Measurements from ENCODE around the gene BTG3. TPM values are rescaled to one million over a fixed set of nuclear protein-coding genes. Genes with fewer than 3 reads are reported as not detected.

BTG3 gene
- total RNA-seq, 1 donor from 2014 or later = 51.8 TPM

- no peaks in the 10 kb centered on the region for H3K36me3 ChIP-seq
- H3K27me3 ChIP-seq (ENCODE audit: low read depth) = no peaks in the 10 kb centered on the region
- no peaks in the 10 kb centered on the region for H3K4me1 ChIP-seq
- ATAC-seq (no peak), DNase-seq (no peak)
- no peaks in the 10 kb centered on the region for H3K9me3 ChIP-seq
- no peak for TF ChIP-seq CTCF (IDR thresholded peaks at IDR 0.05)
- H3K27ac ChIP-seq = no peak overlapping the region
- intact Hi-C loops (cut with DNase I) = no loop called here
- H3K4me3 ChIP-seq = no peak overlapping the region
These were observed 34.5 kb downstream of the BTG3 start for GRCh38 chr21:17578162-17578561.

DNA sequence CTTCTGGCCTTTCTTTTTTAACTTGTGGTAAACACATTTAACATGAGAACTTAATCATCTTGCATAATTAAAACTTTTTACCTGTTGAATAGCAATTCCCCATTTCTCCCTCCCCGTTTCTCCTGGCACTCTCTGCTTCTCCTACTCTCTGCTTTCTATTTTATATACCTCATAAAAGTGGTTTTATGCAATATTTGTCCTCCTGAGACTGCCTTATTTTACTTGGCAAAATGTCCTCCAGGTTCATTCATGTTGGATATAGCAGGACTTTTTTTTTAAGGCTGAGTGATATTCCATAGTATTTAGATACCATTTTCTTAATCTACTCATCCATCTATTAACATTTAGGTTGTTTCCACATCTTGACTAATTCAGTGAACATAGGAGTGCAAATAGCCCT is 35.0 kb downstream of the BTG3 start:
- H3K36me3 ChIP-seq = no peaks in the 10 kb centered on the region
- DNase-seq (no peak), ATAC-seq (no peak)
- intact Hi-C loops (cut with DNase I) = no loop called here
- no peaks in the 10 kb centered on the region for H3K27me3 ChIP-seq (ENCODE audit: low read depth)
- H3K4me3 ChIP-seq = no peak overlapping the region
- H3K4me1 ChIP-seq = no peaks in the 10 kb centered on the region
- no peak for TF ChIP-seq CTCF (IDR thresholded peaks at IDR 0.05)
- no peak overlapping the region for H3K27ac ChIP-seq
- H3K9me3 ChIP-seq = no peaks in the 10 kb centered on the region

GRCh38 chr21:17576080-17576835 is 36.4 kb downstream of the BTG3 start:
- no peak for ATAC-seq
- no peak for TF ChIP-seq CTCF (IDR thresholded peaks at IDR 0.05)
- H3K27ac ChIP-seq = no peak overlapping the region
- no peaks in the 10 kb centered on the region for H3K36me3 ChIP-seq
- no peaks in the 10 kb centered on the region for H3K9me3 ChIP-seq
- DNase-seq = no peak
- intact Hi-C loops (cut with DNase I) = no loop called here
- no peaks in the 10 kb centered on the region for H3K4me1 ChIP-seq
- no peak overlapping the region for H3K4me3 ChIP-seq
- H3K27me3 ChIP-seq (ENCODE audit: low read depth) = no peaks in the 10 kb centered on the region

GRCh38 chr21:17575076-17575475 is 37.6 kb downstream of the BTG3 start:
- no peaks in the 10 kb centered on the region for H3K36me3 ChIP-seq
- H3K27ac ChIP-seq = no peak overlapping the region
- intact Hi-C loops (cut with DNase I) = no loop called here
- no peak for TF ChIP-seq CTCF (IDR thresholded peaks at IDR 0.05)
- H3K27me3 ChIP-seq (ENCODE audit: low read depth) = no peaks in the 10 kb centered on the region
- H3K9me3 ChIP-seq = no peaks in the 10 kb centered on the region
- ATAC-seq (no peak), DNase-seq (no peak)
- H3K4me3 ChIP-seq = no peak overlapping the region
- peaks cover 3% of the 10 kb centered on the region for H3K4me1 ChIP-seq

GRCh38 chr21:17572431-17572830 is 40.3 kb downstream of the BTG3 start:
- Histone ChIP-seq H3K27ac (no peak overlapping the region), H3K27me3 (ENCODE audit: low read depth) (no peaks in the 10 kb centered on the region), H3K9me3 (no peaks in the 10 kb centered on the region), H3K4me1 (peaks cover 3% of the 10 kb centered on the region), H3K4me3 (no peak overlapping the region), H3K36me3 (no peaks in the 10 kb centered on the region)
- intact Hi-C loops (cut with DNase I) = no loop called here
- DNase-seq (no peak), ATAC-seq (no peak)
- no peak for TF ChIP-seq CTCF (IDR thresholded peaks at IDR 0.05)
